Measurements from ENCODE around the gene ATG9B.

ATG9B gene

GRCh38 chr7:151024435-151025056, at the start of gene ATG9B:
TSS of gene ATG9B (minus strand) at chr7:151024494. CDS start at chr7:151024423, 71 bp downstream.
- Histone ChIP-seq H3K9ac (ENCODE audit: low read length) (no peak within 1 kb of the TSS), H3K36me3 (ENCODE audit: control insufficient read depth, low read depth, low read length) (no peaks in the 10 kb centered on the region), H3K9me3 (ENCODE audit: control insufficient read depth, low read depth, low read length) (no peaks in the 10 kb centered on the region), H3K27me3 (ENCODE audit: control insufficient read depth, insufficient read depth, low read length) (peaks cover 25% of the 10 kb centered on the region), H3K4me1 (ENCODE audit: control insufficient read depth, low read depth, low read length) (peaks cover 21% of the 10 kb centered on the region), H3K4me3 (ENCODE audit: low read length) (no peak within 1 kb of the TSS), H3K27ac (ENCODE audit: low read length) (no peak within 1 kb of the TSS)

GRCh38 chr7:151073990-151074389, 49.7 kb upstream of the ATG9B start:
- peaks cover 5% of the 10 kb centered on the region for H3K4me1 ChIP-seq (ENCODE audit: control insufficient read depth, low read depth, low read length)
- no peaks in the 10 kb centered on the region for H3K9me3 ChIP-seq (ENCODE audit: control insufficient read depth, low read depth, low read length)
- no peaks in the 10 kb centered on the region for H3K27me3 ChIP-seq (ENCODE audit: control insufficient read depth, insufficient read depth, low read length)
- H3K4me3 ChIP-seq (ENCODE audit: low read length), result no peak overlapping the region
- H3K9ac ChIP-seq (ENCODE audit: low read length), result no peak overlapping the region
- no peak overlapping the region for H3K27ac ChIP-seq (ENCODE audit: low read length)
- H3K36me3 ChIP-seq (ENCODE audit: control insufficient read depth, low read depth, low read length), result peaks cover 48% of the 10 kb centered on the region

- Histone ChIP-seq H3K27me3 (ENCODE audit: control insufficient read depth, insufficient read depth, low read length) (no peaks in the 10 kb centered on the region), H3K4me3 (ENCODE audit: low read length) (no peak overlapping the region), H3K9ac (ENCODE audit: low read length) (no peak overlapping the region), H3K36me3 (ENCODE audit: control insufficient read depth, low read depth, low read length) (peaks cover 59% of the 10 kb centered on the region), H3K27ac (ENCODE audit: low read length) (no peak overlapping the region), H3K4me1 (ENCODE audit: control insufficient read depth, low read depth, low read length) (no peaks in the 10 kb centered on the region), H3K9me3 (ENCODE audit: control insufficient read depth, low read depth, low read length) (no peaks in the 10 kb centered on the region)
Observed at GRCh38 chr7:151071032-151071866, 47.0 kb upstream of the ATG9B start.

GRCh38 chr7:151070574-151070960, 46.3 kb upstream of the ATG9B start:
- Histone ChIP-seq H3K9ac (ENCODE audit: low read length) (no peak overlapping the region), H3K27ac (ENCODE audit: low read length) (no peak overlapping the region), H3K27me3 (ENCODE audit: control insufficient read depth, insufficient read depth, low read length) (no peaks in the 10 kb centered on the region), H3K4me3 (ENCODE audit: low read length) (no peak overlapping the region), H3K36me3 (ENCODE audit: control insufficient read depth, low read depth, low read length) (peaks cover 58% of the 10 kb centered on the region), H3K9me3 (ENCODE audit: control insufficient read depth, low read depth, low read length) (no peaks in the 10 kb centered on the region), H3K4me1 (ENCODE audit: control insufficient read depth, low read depth, low read length) (no peaks in the 10 kb centered on the region)

- Histone ChIP-seq H3K36me3 (ENCODE audit: control insufficient read depth, low read depth, low read length) (peaks cover 57% of the 10 kb centered on the region), H3K4me3 (ENCODE audit: low read length) (no peak overlapping the region), H3K9ac (ENCODE audit: low read length) (no peak overlapping the region), H3K9me3 (ENCODE audit: control insufficient read depth, low read depth, low read length) (no peaks in the 10 kb centered on the region), H3K27me3 (ENCODE audit: control insufficient read depth, insufficient read depth, low read length) (no peaks in the 10 kb centered on the region), H3K27ac (ENCODE audit: low read length) (no peak overlapping the region), H3K4me1 (ENCODE audit: control insufficient read depth, low read depth, low read length) (no peaks in the 10 kb centered on the region)
Observed at GRCh38 chr7:151069841-151070573, 45.7 kb upstream of the ATG9B start.

GRCh38 chr7:151068069-151068773, 43.9 kb upstream of the ATG9B start:
- Histone ChIP-seq H3K27ac (ENCODE audit: low read length) (no peak overlapping the region), H3K4me3 (ENCODE audit: low read length) (no peak overlapping the region), H3K36me3 (ENCODE audit: control insufficient read depth, low read depth, low read length) (peaks cover 48% of the 10 kb centered on the region), H3K4me1 (ENCODE audit: control insufficient read depth, low read depth, low read length) (no peaks in the 10 kb centered on the region), H3K9me3 (ENCODE audit: control insufficient read depth, low read depth, low read length) (no peaks in the 10 kb centered on the region), H3K27me3 (ENCODE audit: control insufficient read depth, insufficient read depth, low read length) (no peaks in the 10 kb centered on the region), H3K9ac (ENCODE audit: low read length) (no peak overlapping the region)

GRCh38 chr7:151066273-151066974, 42.1 kb upstream of the ATG9B start:
- Histone ChIP-seq H3K4me3 (ENCODE audit: low read length) (no peak overlapping the region), H3K27ac (ENCODE audit: low read length) (no peak overlapping the region), H3K9me3 (ENCODE audit: control insufficient read depth, low read depth, low read length) (no peaks in the 10 kb centered on the region), H3K36me3 (ENCODE audit: control insufficient read depth, low read depth, low read length) (peaks cover 41% of the 10 kb centered on the region), H3K9ac (ENCODE audit: low read length) (no peak overlapping the region), H3K4me1 (ENCODE audit: control insufficient read depth, low read depth, low read length) (peaks cover 7% of the 10 kb centered on the region), H3K27me3 (ENCODE audit: control insufficient read depth, insufficient read depth, low read length) (peaks cover 2% of the 10 kb centered on the region)

GRCh38 chr7:151065516-151065915, 41.2 kb upstream of the ATG9B start:
- Histone ChIP-seq H3K9ac (ENCODE audit: low read length) (no peak overlapping the region), H3K4me3 (ENCODE audit: low read length) (no peak overlapping the region), H3K9me3 (ENCODE audit: control insufficient read depth, low read depth, low read length) (no peaks in the 10 kb centered on the region), H3K27ac (ENCODE audit: low read length) (no peak overlapping the region), H3K36me3 (ENCODE audit: control insufficient read depth, low read depth, low read length) (peaks cover 33% of the 10 kb centered on the region), H3K27me3 (ENCODE audit: control insufficient read depth, insufficient read depth, low read length) (peaks cover 11% of the 10 kb centered on the region), H3K4me1 (ENCODE audit: control insufficient read depth, low read depth, low read length) (peaks cover 15% of the 10 kb centered on the region)

- Histone ChIP-seq H3K27me3 (ENCODE audit: control insufficient read depth, insufficient read depth, low read length) (peaks cover 14% of the 10 kb centered on the region), H3K4me3 (ENCODE audit: low read length) (no peak overlapping the region), H3K36me3 (ENCODE audit: control insufficient read depth, low read depth, low read length) (peaks cover 29% of the 10 kb centered on the region), H3K27ac (ENCODE audit: low read length) (no peak overlapping the region), H3K9ac (ENCODE audit: low read length) (no peak overlapping the region), H3K9me3 (ENCODE audit: control insufficient read depth, low read depth, low read length) (no peaks in the 10 kb centered on the region), H3K4me1 (ENCODE audit: control insufficient read depth, low read depth, low read length) (peaks cover 15% of the 10 kb centered on the region)
Observed at GRCh38 chr7:151064993-151065392, 40.7 kb upstream of the ATG9B start.

- H3K27me3 ChIP-seq (ENCODE audit: control insufficient read depth, insufficient read depth, low read length), result peaks cover 14% of the 10 kb centered on the region
- H3K27ac ChIP-seq (ENCODE audit: low read length), result no peak overlapping the region
- H3K9me3 ChIP-seq (ENCODE audit: control insufficient read depth, low read depth, low read length), result no peaks in the 10 kb centered on the region
- peaks cover 15% of the 10 kb centered on the region for H3K4me1 ChIP-seq (ENCODE audit: control insufficient read depth, low read depth, low read length)
- no peak overlapping the region for H3K9ac ChIP-seq (ENCODE audit: low read length)
- H3K36me3 ChIP-seq (ENCODE audit: control insufficient read depth, low read depth, low read length), result peaks cover 24% of the 10 kb centered on the region
- no peak overlapping the region for H3K4me3 ChIP-seq (ENCODE audit: low read length)
Observed at GRCh38 chr7:151064454-151064853, 40.2 kb upstream of the ATG9B start.

- H3K9ac ChIP-seq (ENCODE audit: low read length), result no peak overlapping the region
- peaks cover 19% of the 10 kb centered on the region for H3K36me3 ChIP-seq (ENCODE audit: control insufficient read depth, low read depth, low read length)
- H3K27ac ChIP-seq (ENCODE audit: low read length), result no peak overlapping the region
- H3K9me3 ChIP-seq (ENCODE audit: control insufficient read depth, low read depth, low read length), result no peaks in the 10 kb centered on the region
- H3K4me3 ChIP-seq (ENCODE audit: low read length), result peak overlapping the region; percentile 51
- peaks cover 21% of the 10 kb centered on the region for H3K27me3 ChIP-seq (ENCODE audit: control insufficient read depth, insufficient read depth, low read length)
- peaks cover 25% of the 10 kb centered on the region for H3K4me1 ChIP-seq (ENCODE audit: control insufficient read depth, low read depth, low read length)
Observed at GRCh38 chr7:151063212-151063561, 38.9 kb upstream of the ATG9B start.
